Choroid plexus epithelial cell (primary cell): ENCODE data around the gene MYO1B.

Experiments
- DNase-seq: peaks from one replicate; pipeline ENCODE4 v3.0.0-alpha.2; 2010; ENCODE audit warnings: low read depth
- H3K4me3 ChIP-seq: 2 replicates; pipeline ENCODE4 v1.5.1; 2011; ENCODE audit warnings: low read depth, mild to moderate bottlenecking, control low read depth, low read length, moderate library complexity
- CTCF ChIP-seq: conservative IDR thresholded peaks from 2 replicates; pipeline ENCODE4 v1.5.1; 2011; ENCODE audit warnings: low read depth, mild to moderate bottlenecking, control low read depth, inconsistent platforms, low read length, moderate library complexity

The MYO1B gene

GRCh38 chr2:191341436-191341835, 96.2 kb downstream of the MYO1B start:
- TF ChIP-seq CTCF: no peak
- no peak overlapping the region for H3K4me3 ChIP-seq
- DNase-seq: no peak

GRCh38 chr2:191343796-191344338, 98.7 kb downstream of the MYO1B start:
- no peak overlapping the region for H3K4me3 ChIP-seq
- DNase-seq: no peak
- TF ChIP-seq CTCF: no peak

GRCh38 chr2:191345788-191346187, 100.6 kb downstream of the MYO1B start:
- TF ChIP-seq CTCF: no peak
- H3K4me3 ChIP-seq: no peak overlapping the region
- peak; percentile 53 for DNase-seq

- TF ChIP-seq CTCF: no peak
- no peak overlapping the region for H3K4me3 ChIP-seq
- DNase-seq: no peak
Measured at GRCh38 chr2:191347154-191347553, 102.0 kb downstream of the MYO1B start.

GRCh38 chr2:191347881-191348280, 102.7 kb downstream of the MYO1B start:
- no peak for DNase-seq
- no peak for TF ChIP-seq CTCF
- H3K4me3 ChIP-seq: no peak overlapping the region

GRCh38 chr2:191349990-191350389, 104.8 kb downstream of the MYO1B start:
- TF ChIP-seq CTCF: peak; percentile 28
- no peak for DNase-seq
- H3K4me3 ChIP-seq: no peak overlapping the region

- no peak overlapping the region for H3K4me3 ChIP-seq
- DNase-seq: no peak
- TF ChIP-seq CTCF: no peak
Measured at GRCh38 chr2:191350826-191351225, 105.6 kb downstream of the MYO1B start.
